Suprapubic skin (tissue), 4 donors: ENCODE results near the gene SLC22A17. TPM values are rescaled to one million over a fixed set of nuclear protein-coding genes. Genes with fewer than 3 reads are reported as not detected.

Source experiments
- DNase-seq, 2 donors: peaks; one replicate each; pipeline ENCODE4 v3.0.0-alpha.2; 2019; ENCODE audit warnings: low spot score in 2 of 2
- H3K27ac ChIP-seq: fragments of 200-600 bp; sonication (generic); one replicate; pipeline ENCODE4 v1.5.1; 2019
- H3K27me3 ChIP-seq: fragments of 200-600 bp; sonication (generic); one replicate; pipeline ENCODE4 v1.5.1; 2019
- H3K36me3 ChIP-seq: fragments of 200-600 bp; sonication (generic); one replicate; pipeline ENCODE4 v1.5.1; 2019
- H3K4me1 ChIP-seq: fragments of 200-600 bp; sonication (generic); one replicate; pipeline ENCODE4 v1.5.1; 2019
- H3K4me3 ChIP-seq: fragments of 200-600 bp; sonication (generic); one replicate; pipeline ENCODE4 v1.5.1; 2019; ENCODE audit warnings: mild to moderate bottlenecking
- H3K9me3 ChIP-seq: fragments of 200-600 bp; sonication (generic); one replicate; pipeline ENCODE4 v1.5.1; 2019
- EP300 ChIP-seq: sonication (generic); formaldehyde crosslinking; IDR thresholded peaks from one replicate; pipeline ENCODE4 v1.6.1; 2017; ENCODE audit warnings: antibody characterized with exemption
- POLR2A ChIP-seq, 2 donors: fragments of 450-650 bp; IDR thresholded peaks; one replicate each; pipeline ENCODE4 v1.6.1; 2017; ENCODE audit warnings: antibody characterized with exemption in 2 of 2, mild to moderate bottlenecking in 2 of 2, moderate library complexity in 2 of 2
- POLR2AphosphoS5 ChIP-seq, 3 donors: sonication (generic); formaldehyde crosslinking; IDR thresholded peaks; one replicate each; pipeline ENCODE4 v1.6.1; 2017; ENCODE audit warnings: antibody characterized with exemption in 3 of 3
- WGBS: methylation state at CpG from one replicate; pipeline ENCODE4 v1.1.5; 2018; 5-methylcytosine and 5-hydroxymethylcytosine counted together
- total RNA-seq, 4 donors: library from RNA; depleted of rRNA; stranded (reverse); fragments of >200 nt; gene quantifications; one replicate each; pipeline ENCODE4 v1.1.0, GENCODE V29; 2016
- TF ChIP-seq, protein P1 (sequence below), 2 donors: fragments of 200-600 bp in 1 of 2; fragments of 450-650 bp in 1 of 2; sonication (generic) in 1 of 2; IDR thresholded peaks; one replicate each; pipeline ENCODE4 v1.5.1; 2016 to 2019; ENCODE audit warnings: antibody characterized with exemption in 2 of 2, mild to moderate bottlenecking in 1 of 2, moderate library complexity in 1 of 2

SLC22A17 gene
- total RNA-seq, 4 donors from 2014 or later: 15.4 to 67.6 (median 22.5) TPM

DNA sequence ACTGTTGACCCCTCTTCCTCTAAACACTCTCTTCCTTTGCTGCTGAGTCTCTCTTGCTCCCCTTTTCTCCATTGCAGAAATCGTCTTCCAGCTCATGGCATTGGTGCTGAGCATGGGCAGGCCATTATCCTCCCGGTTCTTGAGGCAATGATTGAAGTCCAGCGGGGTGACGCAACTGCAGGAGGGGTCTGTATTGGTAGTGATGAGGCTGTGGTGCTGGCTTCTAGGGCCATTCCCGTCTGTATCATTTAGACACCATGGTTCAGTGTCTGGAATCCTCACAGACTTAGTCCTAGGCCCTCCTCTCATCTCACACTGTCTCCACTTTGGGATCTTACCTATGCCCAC is 720 bp upstream of the SLC22A17 start:
- DNase-seq: no peak
- H3K4me3 ChIP-seq: no peak overlapping the region
- H3K36me3 ChIP-seq: peaks cover 11% of the 10 kb centered on the region
- H3K9me3 ChIP-seq: no peaks in the 10 kb centered on the region
- peaks cover 17% of the 10 kb centered on the region for H3K4me1 ChIP-seq
- peaks cover 7% of the 10 kb centered on the region for H3K27me3 ChIP-seq
- TF ChIP-seq, protein P1, sequence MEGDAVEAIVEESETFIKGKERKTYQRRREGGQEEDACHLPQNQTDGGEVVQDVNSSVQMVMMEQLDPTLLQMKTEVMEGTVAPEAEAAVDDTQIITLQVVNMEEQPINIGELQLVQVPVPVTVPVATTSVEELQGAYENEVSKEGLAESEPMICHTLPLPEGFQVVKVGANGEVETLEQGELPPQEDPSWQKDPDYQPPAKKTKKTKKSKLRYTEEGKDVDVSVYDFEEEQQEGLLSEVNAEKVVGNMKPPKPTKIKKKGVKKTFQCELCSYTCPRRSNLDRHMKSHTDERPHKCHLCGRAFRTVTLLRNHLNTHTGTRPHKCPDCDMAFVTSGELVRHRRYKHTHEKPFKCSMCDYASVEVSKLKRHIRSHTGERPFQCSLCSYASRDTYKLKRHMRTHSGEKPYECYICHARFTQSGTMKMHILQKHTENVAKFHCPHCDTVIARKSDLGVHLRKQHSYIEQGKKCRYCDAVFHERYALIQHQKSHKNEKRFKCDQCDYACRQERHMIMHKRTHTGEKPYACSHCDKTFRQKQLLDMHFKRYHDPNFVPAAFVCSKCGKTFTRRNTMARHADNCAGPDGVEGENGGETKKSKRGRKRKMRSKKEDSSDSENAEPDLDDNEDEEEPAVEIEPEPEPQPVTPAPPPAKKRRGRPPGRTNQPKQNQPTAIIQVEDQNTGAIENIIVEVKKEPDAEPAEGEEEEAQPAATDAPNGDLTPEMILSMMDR (IDR thresholded peaks at IDR 0.05): no peak
- TF ChIP-seq POLR2A (IDR thresholded peaks at IDR 0.05): no peak
- no peak for TF ChIP-seq EP300
- TF ChIP-seq POLR2AphosphoS5 (IDR thresholded peaks at IDR 0.05): no peak
- 64% methylated on average over 5 of the region's 5 CpGs for WGBS
- H3K27ac ChIP-seq: no peak overlapping the region

DNA sequence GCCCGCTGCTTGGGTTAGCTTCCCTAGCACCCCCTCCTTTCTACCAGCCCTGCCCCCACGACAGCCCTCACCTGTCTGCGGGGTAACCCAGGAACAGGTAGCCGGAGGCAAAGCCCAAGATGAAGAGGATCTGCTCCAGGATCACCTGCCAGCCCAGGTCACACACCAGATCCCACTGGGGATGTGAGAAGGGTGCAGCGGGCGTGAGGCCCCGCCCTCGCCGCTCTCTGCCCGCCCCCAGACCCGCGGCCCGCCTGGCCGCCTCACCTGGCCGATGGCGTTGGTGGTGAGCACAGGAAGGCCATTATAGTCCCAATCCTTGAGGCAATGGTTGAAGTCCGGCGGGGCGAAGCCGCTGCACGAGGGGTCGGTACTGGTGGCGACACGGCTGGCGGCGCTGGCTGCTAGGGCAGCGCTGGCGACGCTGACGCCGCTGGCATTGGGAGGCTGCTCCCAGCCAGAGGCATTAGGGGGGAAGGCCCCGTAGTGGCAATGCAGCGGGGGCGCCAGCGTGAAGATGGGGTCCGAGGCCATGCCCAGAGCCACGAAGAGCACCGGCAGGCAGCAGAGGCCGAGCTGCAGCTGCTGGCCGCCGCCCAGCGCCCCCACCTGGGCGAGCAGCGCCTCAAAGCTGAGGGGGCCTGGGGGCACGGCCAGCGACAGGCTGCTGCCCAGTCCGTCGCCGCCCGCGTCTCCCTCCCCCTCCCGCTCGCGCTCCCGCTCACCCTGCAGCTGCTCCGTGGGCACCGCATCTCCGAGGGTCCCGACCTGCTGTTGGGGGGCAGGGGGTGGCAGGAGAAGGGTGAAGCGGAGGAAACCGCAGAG is 794 bp downstream of the SLC22A17 start:
- DNase-seq: no peak
- WGBS: 10% methylated on average over 30 of the region's 61 CpGs
- Histone ChIP-seq H3K36me3 (peaks cover under 1% of the 10 kb centered on the region), H3K4me1 (peaks cover 17% of the 10 kb centered on the region), H3K27ac (no peak overlapping the region), H3K9me3 (no peaks in the 10 kb centered on the region), H3K27me3 (peaks cover 7% of the 10 kb centered on the region), H3K4me3 (peak overlapping the region; percentile 64)
- TF ChIP-seq POLR2AphosphoS5 (IDR thresholded peaks at IDR 0.05): no peak
- TF ChIP-seq, protein P1 (IDR thresholded peaks at IDR 0.05): no peak
- no peak for TF ChIP-seq POLR2A (IDR thresholded peaks at IDR 0.05)
- TF ChIP-seq EP300: no peak

GRCh38 chr14:23349156-23349845 is 3.4 kb downstream of the SLC22A17 start:
- no peak for DNase-seq
- Histone ChIP-seq H3K4me1 (peaks cover 17% of the 10 kb centered on the region), H3K9me3 (no peaks in the 10 kb centered on the region), H3K4me3 (no peak overlapping the region), H3K27me3 (peaks cover 7% of the 10 kb centered on the region), H3K36me3 (no peaks in the 10 kb centered on the region), H3K27ac (no peak overlapping the region)
- WGBS: 88% methylated on average over 8 of the region's 8 CpGs
- no peak for TF ChIP-seq EP300
- TF ChIP-seq POLR2A (IDR thresholded peaks at IDR 0.05): no peak
- TF ChIP-seq, protein P1 (IDR thresholded peaks at IDR 0.05): no peak
- no peak for TF ChIP-seq POLR2AphosphoS5 (IDR thresholded peaks at IDR 0.05)

DNA sequence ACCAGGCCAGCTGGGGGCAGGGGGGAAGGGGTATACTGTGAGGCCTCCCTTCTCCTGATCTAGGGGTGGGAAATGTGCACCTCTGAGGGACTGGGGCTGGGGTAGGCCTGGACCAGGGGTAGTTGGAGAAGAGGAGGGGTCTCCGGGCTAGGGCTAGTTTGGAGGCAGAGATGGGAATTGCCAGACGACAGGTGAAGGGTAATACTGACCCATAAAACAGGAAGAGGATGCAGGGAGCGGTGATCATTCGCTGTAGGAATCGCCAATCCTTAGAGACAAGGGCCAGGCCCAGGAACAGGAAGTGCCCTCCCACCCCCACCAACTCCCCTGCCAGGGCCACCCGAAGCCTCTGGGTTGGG is 4.4 kb downstream of the SLC22A17 start:
- H3K4me3 ChIP-seq: no peak overlapping the region

More for the DNA sequence above, 4.4 kb downstream of the SLC22A17 start:
- TF ChIP-seq POLR2AphosphoS5 (IDR thresholded peaks at IDR 0.05) (no peak), EP300 (no peak), POLR2A (IDR thresholded peaks at IDR 0.05) (no peak)
- TF ChIP-seq, protein P1 (IDR thresholded peaks at IDR 0.05): no peak
- WGBS: 86% methylated on average over 6 of the region's 6 CpGs
- peaks cover 7% of the 10 kb centered on the region for H3K27me3 ChIP-seq
- peaks cover 17% of the 10 kb centered on the region for H3K4me1 ChIP-seq
- H3K9me3 ChIP-seq: no peaks in the 10 kb centered on the region
- H3K36me3 ChIP-seq: no peaks in the 10 kb centered on the region
- H3K27ac ChIP-seq: no peak overlapping the region
- no peak for DNase-seq
